Muscle of arm (tissue), 12 donors: ENCODE measurements around the gene FSD1. TPM values are rescaled to one million over a fixed set of nuclear protein-coding genes. Genes with fewer than 3 reads are reported as not detected.

Experiments used
- polyA plus RNA-seq, 12 donors: library from polyadenylated mRNA; unstranded; fragments of 120-200 nt; gene quantifications; one replicate each; pipeline ENCODE4 v1.2.1, GENCODE V29; 2013; ENCODE audit not compliant: insufficient read length in 12 of 12

The FSD1 gene
- polyA plus RNA-seq, 12 donors = 0.88 to 13.6 (median 2.2) TPM; not detected in 1

Other genes with a start within 250 kb of the FSD1 start
- gene ZBTB7A, start 237.7 kb upstream of the FSD1 start, polyA plus RNA-seq = 10 to 100 TPM in 3 of 12 donors, 1 to 10 TPM in 8, not detected in 1; 5.2 to 29.8 (median 6.7) TPM
- gene MAP2K2, start 180.5 kb upstream of the FSD1 start, polyA plus RNA-seq = 100 to 1,000 TPM in 6 of 12 donors, 10 to 100 TPM in 6; 74.0 to 196 (median 100) TPM
- 1 to 10 TPM in 1 of 12 donors, under 1 TPM in 1, not detected in 10; 0.30 to 8.2 TPM for gene CREB3L3, start 151.0 kb upstream of the FSD1 start, polyA plus RNA-seq
- 10 to 100 TPM in 6 of 12 donors, 1 to 10 TPM in 5, not detected in 1; 7.1 to 22.9 (median 10.4) TPM for gene SIRT6, start 122.0 kb upstream of the FSD1 start, polyA plus RNA-seq
- 1 to 10 TPM in 7 of 12 donors, under 1 TPM in 3, not detected in 2; 0.38 to 2.2 (median 1.4) TPM for gene ANKRD24, start 121.9 kb upstream of the FSD1 start, polyA plus RNA-seq
- gene EBI3, start 75.1 kb upstream of the FSD1 start, polyA plus RNA-seq = 1 to 10 TPM in 1 of 12 donors, under 1 TPM in 9, not detected in 2; 0.34 to 2.4 (median 0.70) TPM
- gene YJU2, start 57.5 kb upstream of the FSD1 start, polyA plus RNA-seq = 10 to 100 TPM in 11 of 12 donors, not detected in 1; 10.8 to 19.0 (median 11.9) TPM
- 100 to 1,000 TPM in 5 of 12 donors, 10 to 100 TPM in 6, not detected in 1; 48.5 to 140 (median 91.9) TPM for gene SHD, start 25.3 kb upstream of the FSD1 start, polyA plus RNA-seq
- gene TMIGD2, start 2.2 kb upstream of the FSD1 start, polyA plus RNA-seq = 1 to 10 TPM in 1 of 12 donors, under 1 TPM in 9, not detected in 2; 0.27 to 3.2 (median 0.60) TPM
- gene STAP2, start 34.2 kb downstream of the FSD1 start, polyA plus RNA-seq = 10 to 100 TPM in 2 of 12 donors, 1 to 10 TPM in 8, not detected in 2; 3.5 to 37.7 (median 5.1) TPM
- 10 to 100 TPM in 10 of 12 donors, not detected in 2; 11.4 to 18.5 (median 13.2) TPM for gene MPND, start 39.0 kb downstream of the FSD1 start, polyA plus RNA-seq
- gene SH3GL1, start 95.9 kb downstream of the FSD1 start, polyA plus RNA-seq = 10 to 100 TPM in 11 of 12 donors, not detected in 1; 41.2 to 79.6 (median 56.0) TPM
- gene CHAF1A, start 98.0 kb downstream of the FSD1 start, polyA plus RNA-seq = 10 to 100 TPM in 10 of 12 donors, 1 to 10 TPM in 1, not detected in 1; 7.8 to 25.9 (median 11.3) TPM
- 100 to 1,000 TPM in 2 of 12 donors, 10 to 100 TPM in 9, not detected in 1; 66.8 to 148 (median 87.8) TPM for gene UBXN6, start 153.2 kb downstream of the FSD1 start, polyA plus RNA-seq
- 10 to 100 TPM in 11 of 12 donors, not detected in 1; 46.8 to 76.7 (median 51.3) TPM for gene HDGFL2, start 167.7 kb downstream of the FSD1 start, polyA plus RNA-seq
- 1 to 10 TPM in 10 of 12 donors, under 1 TPM in 1, not detected in 1; 0.88 to 9.1 (median 3.2) TPM for gene PLIN4, start 213.9 kb downstream of the FSD1 start, polyA plus RNA-seq
- gene PLIN5, start 230.6 kb downstream of the FSD1 start, polyA plus RNA-seq = 1 to 10 TPM in 8 of 12 donors, under 1 TPM in 2, not detected in 2; 0.61 to 3.7 (median 2.5) TPM
- gene LRG1, start 235.4 kb downstream of the FSD1 start, polyA plus RNA-seq = under 1 TPM in 10 of 12 donors, not detected in 2; 0.21 to 0.91 (median 0.57) TPM